GM10266 (cell line): ENCODE data around the gene PBXIP1.
A peak's percentile ranks its signal among the peaks of the same experiment; 100 is the strongest.
"Not testable (repeated sequence)": the region's sequence is repeated elsewhere in the genome, so short reads cannot be mapped to it uniquely, and the experiment has no call there.

Experiments used
- DNase-seq: peaks from one replicate; pipeline ENCODE4 v3.0.0; 2012; ENCODE audit errors: extremely low spot score
- TF ChIP-seq, protein P1 (sequence below): IDR thresholded peaks from 2 replicates; pipeline ENCODE4 v1.5.1; 2012; ENCODE audit warnings: mild to moderate bottlenecking, low read depth; ENCODE audit not compliant: control insufficient read depth, insufficient read depth; ENCODE audit errors: missing control alignments

The PBXIP1 gene

DNA sequence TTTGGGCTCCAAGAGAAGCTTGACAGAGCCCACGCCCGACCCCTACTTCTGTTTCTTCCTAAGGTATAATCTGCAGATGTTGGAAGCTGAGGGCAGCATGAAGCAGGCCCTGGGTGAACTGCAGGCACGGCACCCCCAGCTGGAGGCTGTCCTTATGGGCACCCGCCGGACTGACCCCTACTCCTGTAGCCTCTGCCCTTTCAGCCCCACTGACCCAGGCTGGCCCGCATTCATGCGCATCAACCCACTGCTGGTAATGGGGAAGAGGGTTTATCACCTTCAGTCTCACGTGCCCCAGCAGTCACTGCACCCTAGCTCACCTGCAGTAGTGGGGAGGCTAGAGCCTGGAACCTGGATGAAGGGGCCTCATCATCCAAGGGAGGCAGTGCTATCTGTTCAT, 34.4 kb upstream of the PBXIP1 start:
- no peak for DNase-seq
- TF ChIP-seq, protein P1, sequence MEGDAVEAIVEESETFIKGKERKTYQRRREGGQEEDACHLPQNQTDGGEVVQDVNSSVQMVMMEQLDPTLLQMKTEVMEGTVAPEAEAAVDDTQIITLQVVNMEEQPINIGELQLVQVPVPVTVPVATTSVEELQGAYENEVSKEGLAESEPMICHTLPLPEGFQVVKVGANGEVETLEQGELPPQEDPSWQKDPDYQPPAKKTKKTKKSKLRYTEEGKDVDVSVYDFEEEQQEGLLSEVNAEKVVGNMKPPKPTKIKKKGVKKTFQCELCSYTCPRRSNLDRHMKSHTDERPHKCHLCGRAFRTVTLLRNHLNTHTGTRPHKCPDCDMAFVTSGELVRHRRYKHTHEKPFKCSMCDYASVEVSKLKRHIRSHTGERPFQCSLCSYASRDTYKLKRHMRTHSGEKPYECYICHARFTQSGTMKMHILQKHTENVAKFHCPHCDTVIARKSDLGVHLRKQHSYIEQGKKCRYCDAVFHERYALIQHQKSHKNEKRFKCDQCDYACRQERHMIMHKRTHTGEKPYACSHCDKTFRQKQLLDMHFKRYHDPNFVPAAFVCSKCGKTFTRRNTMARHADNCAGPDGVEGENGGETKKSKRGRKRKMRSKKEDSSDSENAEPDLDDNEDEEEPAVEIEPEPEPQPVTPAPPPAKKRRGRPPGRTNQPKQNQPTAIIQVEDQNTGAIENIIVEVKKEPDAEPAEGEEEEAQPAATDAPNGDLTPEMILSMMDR: no peak

- TF ChIP-seq, protein P1: no peak
- DNase-seq: no peak
Observed at GRCh38 chr1:154989195-154989860, 33.4 kb upstream of the PBXIP1 start.

- TF ChIP-seq, protein P1: peak; percentile 31
- DNase-seq: no peak
Observed at GRCh38 chr1:154988058-154988954, 32.4 kb upstream of the PBXIP1 start.

- TF ChIP-seq, protein P1: no peak
- DNase-seq: no peak
Observed at GRCh38 chr1:154987326-154987725, 31.4 kb upstream of the PBXIP1 start.

- DNase-seq: not testable (repeated sequence)
Observed at GRCh38 chr1:154986736-154987135, 30.8 kb upstream of the PBXIP1 start.

DNA sequence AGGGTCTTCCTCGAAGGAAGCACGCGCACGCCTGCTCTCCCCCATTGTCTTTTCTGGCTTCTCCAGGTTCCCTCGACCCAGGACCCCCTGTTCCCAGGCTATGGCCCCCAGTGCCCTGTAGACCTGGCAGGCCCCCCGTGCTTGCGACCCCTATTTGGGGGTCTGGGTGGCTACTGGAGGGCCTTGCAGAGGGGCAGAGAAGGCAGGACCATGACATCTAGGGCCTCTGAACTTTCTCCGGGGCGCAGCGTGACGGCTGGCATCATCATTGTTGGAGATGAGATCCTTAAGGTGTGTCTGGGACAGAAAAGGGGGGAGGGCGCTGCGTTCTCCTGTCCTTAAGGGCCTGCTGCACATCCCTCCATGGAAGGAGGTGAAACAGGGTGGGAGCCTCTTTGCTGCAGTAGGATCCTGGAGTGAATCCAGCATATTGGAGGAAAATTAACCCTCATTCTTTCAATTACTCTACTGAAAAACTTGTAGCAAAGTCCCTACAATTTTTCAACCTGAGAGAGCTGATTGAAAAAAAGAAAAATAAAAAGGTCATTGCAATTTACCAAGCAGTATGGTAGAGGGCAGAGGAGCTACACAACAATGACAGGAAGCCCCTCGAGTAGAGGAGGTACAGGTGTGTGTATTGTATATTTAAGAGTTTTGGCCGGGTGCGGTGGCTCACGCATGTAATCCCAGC, 28.0 kb upstream of the PBXIP1 start:
- no peak for DNase-seq
- TF ChIP-seq, protein P1: no peak

DNA sequence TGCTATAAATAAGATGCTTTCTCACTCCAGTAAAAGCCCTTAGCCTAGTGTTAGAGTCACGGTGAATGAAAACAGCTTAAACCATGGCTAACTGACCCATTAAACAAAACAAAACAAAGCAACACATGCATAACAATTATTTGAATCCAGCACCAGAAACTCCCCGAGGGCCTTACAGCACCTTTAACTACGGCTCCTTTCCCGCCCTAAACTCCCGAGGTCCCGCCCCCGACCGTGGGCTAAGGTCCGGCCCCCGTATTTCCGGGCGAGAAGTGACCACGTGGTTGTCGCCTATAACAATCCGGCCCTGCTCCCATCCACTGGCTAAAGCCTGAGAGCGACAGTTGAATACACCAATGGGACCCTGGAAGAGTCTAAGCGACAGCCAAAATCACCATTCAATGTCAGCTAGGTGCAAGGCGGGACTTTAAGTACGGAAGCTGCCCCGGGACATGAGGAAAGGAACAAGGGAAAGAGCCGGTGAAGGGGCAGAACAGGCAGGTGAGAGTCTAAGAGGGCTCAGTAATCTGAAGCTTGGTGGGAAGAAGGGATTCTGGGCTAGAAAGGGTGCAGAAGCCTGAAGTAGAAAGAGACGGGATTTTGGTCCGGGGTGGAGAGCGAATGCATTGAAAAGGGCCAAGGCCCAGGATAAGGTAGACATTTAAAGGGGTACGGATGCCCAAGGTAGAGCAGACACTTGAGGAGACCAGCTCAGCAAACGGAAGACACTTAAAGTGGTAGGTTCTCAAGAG, 27.2 kb upstream of the PBXIP1 start, which contains the start of gene FLAD1:
TSS of gene FLAD1 (plus strand) at position 448 of the 752 bp plus-strand sequence. CDS start 351 bp downstream, outside the sequence.
- TF ChIP-seq, protein P1: no peak
- peak; percentile 94 for DNase-seq
